ENCODE results near the gene LCN2.
"Not testable (repeated sequence)": the region's sequence is repeated elsewhere in the genome, so short reads cannot be mapped to it uniquely, and the experiment has no call there.

Gene LCN2

DNA sequence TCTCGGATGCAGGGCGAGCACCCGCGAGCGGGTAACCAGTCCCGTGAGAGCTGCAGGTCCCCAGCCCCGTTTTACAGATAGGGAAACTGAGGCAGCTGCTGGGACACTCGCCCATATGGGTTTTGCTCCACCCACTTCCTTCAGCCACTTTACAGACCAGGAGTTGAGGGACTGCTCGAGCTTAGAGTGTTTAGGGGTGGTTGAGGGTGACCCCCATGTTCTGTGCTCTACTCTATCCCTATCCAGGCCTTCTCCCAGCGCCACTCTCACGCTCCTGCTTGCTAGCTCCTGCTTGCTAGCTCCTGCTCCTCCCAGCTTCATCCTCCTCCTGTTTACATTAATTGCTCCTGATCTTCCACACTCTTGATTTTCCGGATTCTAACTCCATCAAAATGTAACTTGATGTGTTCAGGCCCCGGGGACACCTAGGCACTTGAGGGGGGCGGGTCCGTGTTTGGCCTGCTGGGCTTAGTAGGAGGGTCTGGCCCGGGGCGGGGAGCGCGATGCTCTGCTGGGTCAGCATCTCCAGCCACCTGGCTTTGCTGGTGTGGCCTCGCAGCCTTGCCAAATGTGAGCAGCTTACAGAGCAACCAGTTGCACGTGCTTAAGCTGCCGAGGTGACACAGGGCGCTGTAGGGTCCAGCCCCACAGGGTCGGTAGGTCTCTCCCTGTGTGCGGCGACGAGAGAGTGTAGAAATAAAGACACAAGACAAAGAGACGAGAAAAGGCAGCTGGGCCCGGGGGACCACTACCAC, 20.2 kb upstream of the LCN2 start:
- no peak for DNase-seq

GRCh38 chr9:128129976-128130590, 19.2 kb upstream of the LCN2 start:
- not testable (repeated sequence) for DNase-seq

- not testable (repeated sequence) for DNase-seq
These were observed 18.6 kb upstream of the LCN2 start for GRCh38 chr9:128130651-128131050.

DNA sequence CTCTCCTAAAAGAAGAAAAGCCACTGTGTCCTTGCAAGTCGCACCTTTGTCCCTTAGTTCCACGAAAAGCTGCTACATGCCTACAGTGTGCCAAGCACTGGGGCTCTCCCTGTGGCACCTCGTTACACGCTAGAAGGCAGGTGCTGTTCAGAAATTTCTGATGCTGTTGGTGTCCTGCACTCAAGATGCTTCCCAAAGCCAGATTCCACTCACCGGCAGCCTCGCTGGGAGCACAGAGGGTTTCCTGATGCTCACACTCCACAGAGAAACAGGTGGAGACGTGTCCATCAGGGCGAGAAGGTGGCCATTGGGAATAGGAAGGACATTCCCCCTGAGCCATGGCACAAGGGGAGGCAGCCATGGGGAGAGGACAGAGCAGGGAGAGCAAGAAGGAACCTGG, 17.9 kb upstream of the LCN2 start:
- not testable (repeated sequence) for DNase-seq

GRCh38 chr9:128132139-128132538, 17.1 kb upstream of the LCN2 start:
- not testable (repeated sequence) for DNase-seq

- DNase-seq = not testable (repeated sequence)
These were observed 13.7 kb upstream of the LCN2 start for GRCh38 chr9:128135561-128135960.

- no peak for DNase-seq
These were observed 12.1 kb upstream of the LCN2 start for GRCh38 chr9:128136816-128137793.

GRCh38 chr9:128138001-128138400, 11.3 kb upstream of the LCN2 start:
- no peak for DNase-seq

DNA sequence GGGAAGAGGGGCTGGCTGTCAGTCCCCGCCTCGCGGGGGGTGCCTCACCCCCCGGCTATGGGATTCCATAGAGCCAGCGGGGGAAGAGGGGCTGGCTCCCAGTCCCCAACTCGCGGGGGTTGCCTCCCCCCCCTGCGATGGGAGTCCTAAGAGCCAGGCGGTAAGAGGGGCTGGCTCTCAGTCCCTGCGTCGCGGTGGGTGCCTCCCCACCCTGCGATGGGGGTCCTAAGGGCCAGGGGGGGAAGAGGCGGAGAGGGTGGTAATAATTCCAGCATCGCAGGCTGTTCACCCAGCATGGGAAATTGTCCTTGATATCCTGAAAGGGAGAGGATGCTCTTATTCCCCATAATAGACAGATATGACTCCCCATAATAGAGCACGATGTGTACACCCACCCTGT, 9.6 kb upstream of the LCN2 start:
- no peak for DNase-seq

- no peak for DNase-seq
These were observed 7.6 kb upstream of the LCN2 start for GRCh38 chr9:128141604-128142003.

DNA sequence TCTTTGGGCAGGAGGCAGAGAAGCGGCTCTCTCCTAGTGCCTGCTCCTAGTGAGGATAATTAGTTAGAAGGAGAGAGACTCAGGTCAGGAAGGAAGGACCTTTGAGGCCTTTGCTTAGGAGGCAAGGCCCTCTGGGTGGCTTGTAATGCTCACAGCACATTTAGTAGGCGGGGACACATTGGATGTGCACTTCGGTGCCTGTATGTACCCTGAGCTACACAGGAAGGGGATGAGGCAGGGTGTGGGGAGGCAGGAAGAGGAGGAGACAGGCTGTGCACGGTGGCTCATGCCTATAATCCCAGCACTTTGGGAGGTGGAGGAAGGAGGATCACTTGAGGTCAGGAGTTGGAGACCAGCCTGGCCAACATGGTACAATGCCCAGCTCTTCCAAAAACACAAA, 7.2 kb upstream of the LCN2 start:
- DNase-seq = peak; percentile 53

DNA sequence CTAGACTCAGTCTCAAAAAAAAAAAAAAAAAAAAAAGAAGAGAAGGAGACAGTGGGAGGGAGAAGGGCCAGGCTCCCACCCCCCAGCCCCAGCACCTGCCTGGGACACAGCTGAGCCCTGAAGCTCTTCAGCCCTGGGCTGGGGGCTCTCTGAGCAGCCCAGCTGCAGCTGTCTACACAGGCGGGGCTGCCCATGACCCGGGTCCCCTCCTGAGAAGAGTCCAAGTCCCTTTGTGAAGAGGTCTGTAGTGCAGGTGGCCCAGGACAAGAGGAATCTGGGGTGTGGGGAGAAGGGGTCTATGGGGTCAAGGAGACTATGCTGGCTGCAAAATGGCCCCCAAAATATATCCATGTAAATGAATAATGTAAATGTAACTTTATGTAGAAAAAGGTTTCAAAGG, 6.7 kb upstream of the LCN2 start:
- DNase-seq = no peak

DNA sequence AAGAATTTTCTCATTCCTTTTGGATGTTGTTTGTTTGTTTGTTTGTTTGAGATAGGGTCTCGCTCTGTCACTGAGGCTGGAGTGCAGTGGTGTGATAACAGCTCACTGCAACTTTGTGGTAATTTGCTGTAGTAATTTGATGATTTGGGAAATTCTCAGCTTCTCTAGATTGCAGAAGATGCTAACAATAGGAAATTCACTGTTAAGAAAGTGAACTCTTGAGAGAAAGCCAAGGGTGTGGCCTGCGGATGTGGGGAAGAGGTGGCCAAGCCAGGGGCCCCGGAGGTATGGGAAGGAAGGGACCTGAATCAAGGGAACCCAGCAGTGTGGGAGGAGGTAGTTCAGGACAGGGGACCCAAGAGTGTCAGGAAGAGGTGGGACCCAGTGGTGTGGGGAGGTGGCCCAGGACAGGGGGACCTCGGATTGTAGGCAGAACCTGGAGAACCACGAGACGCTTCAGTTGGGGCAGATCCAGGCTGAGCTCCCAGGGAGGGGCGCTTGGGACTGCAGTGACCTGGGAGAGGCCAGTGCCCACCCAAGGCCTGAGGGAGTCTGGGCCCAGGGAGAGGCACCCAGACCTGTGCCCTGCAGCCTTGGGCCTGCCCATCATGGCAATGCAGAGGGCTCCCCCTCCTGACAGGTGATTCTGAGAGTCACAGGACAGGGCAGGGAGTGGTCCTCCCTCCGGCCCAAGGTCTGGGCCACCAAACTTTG, 5.6 kb upstream of the LCN2 start:
- DNase-seq = peak; percentile 46

- DNase-seq = no peak
These were observed 4.7 kb upstream of the LCN2 start for GRCh38 chr9:128144239-128145181.

GRCh38 chr9:128145536-128145935, 3.7 kb upstream of the LCN2 start:
- no peak for DNase-seq

DNA sequence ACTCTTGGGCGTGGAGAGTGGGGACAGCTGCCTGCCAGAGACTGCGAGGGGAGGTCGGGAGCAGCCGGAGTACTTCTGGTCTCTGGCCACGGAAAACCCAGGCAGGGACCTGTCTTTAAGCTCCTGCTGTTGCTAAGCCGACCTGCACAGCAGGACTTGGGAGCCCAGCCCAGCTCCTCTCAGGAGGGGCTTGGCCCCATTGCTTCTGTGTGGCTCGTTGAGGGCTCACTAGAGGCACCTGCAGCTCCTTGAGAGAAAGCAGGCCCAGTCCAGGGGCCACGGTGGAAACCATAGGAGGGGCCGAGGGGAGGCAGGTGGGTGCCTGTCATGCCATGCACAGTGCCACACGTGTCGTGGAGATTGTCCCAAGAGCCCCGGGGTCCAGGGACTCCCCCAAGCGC, 3.3 kb upstream of the LCN2 start:
- DNase-seq = no peak

GRCh38 chr9:128146591-128147120, 2.6 kb upstream of the LCN2 start:
- DNase-seq = no peak

- DNase-seq = no peak
These were observed 698 bp upstream of the LCN2 start for GRCh38 chr9:128148509-128149000.

- DNase-seq = peak; percentile 89
These were observed 819 bp downstream of the LCN2 start for GRCh38 chr9:128149951-128150593.

GRCh38 chr9:128150594-128151308, 1.5 kb downstream of the LCN2 start:
- DNase-seq = peak; percentile 79

Data from hematopoietic multipotent progenitor cell treated with erythropoietin and hydrocortisone succinate and interleukin-3 and kit ligand, for 6 days (in vitro differentiated cells).